BJ (cell line): ENCODE data around the gene BORCS5. TPM values are rescaled to one million over a fixed set of nuclear protein-coding genes. Genes with fewer than 3 reads are reported as not detected.

Experiments
- CTCF ChIA-PET: fragments of 350-600 bp; formaldehyde crosslinking; extraction: SDS; loops from one replicate; lab custom pipeline; 2021; ENCODE audit warnings: antibody characterized with exemption, inconsistent platforms; lab: Yijun Ruan, JAX
- POLR2A ChIA-PET: fragments of 300-600 bp; sonication (Branson Sonifier 250); formaldehyde crosslinking; extraction: SDS; loops from one replicate; lab custom pipeline; 2021; ENCODE audit warnings: antibody characterized with exemption; lab: Charles Lee
- DNase-seq: peaks from one replicate; pipeline ENCODE4 v3.0.0-alpha.2; 2011; ENCODE audit warnings: low read depth
- H3K27me3 ChIP-seq: 2 replicates; pipeline ENCODE4 v1.6.0; 2011; ENCODE audit warnings: low read length; ENCODE audit not compliant: control insufficient read depth, insufficient read depth
- H3K36me3 ChIP-seq: 2 replicates; pipeline ENCODE4 v1.5.1; 2011; ENCODE audit warnings: low read length; ENCODE audit not compliant: control insufficient read depth, insufficient read depth
- H3K4me3 ChIP-seq: 2 replicates; pipeline ENCODE4 v1.5.1; 2011; ENCODE audit warnings: low read depth, mild to moderate bottlenecking, control low read depth, low read length
- CTCF ChIP-seq: IDR thresholded peaks from 2 replicates; pipeline ENCODE4 v1.5.1; 2011; ENCODE audit warnings: low read depth, mild to moderate bottlenecking, control low read depth, inconsistent platforms, low read length, moderate library complexity; ENCODE audit not compliant: insufficient read depth
- polyA plus RNA-seq: library from polyadenylated mRNA; depleted of rRNA; stranded (reverse); fragments of >200 nt; gene quantifications from 2 replicates; pipeline ENCODE4 v1.2.3, GENCODE V29; 2011

The BORCS5 gene
- polyA plus RNA-seq, 1 experiment: 11.9 TPM

- no peak for TF ChIP-seq CTCF
- DNase-seq: no peak
- Histone ChIP-seq H3K27me3 (no peaks in the 10 kb centered on the region), H3K4me3 (no peak overlapping the region), H3K36me3 (no peaks in the 10 kb centered on the region)
- ChIA-PET POLR2A (no interaction called here), CTCF (interaction anchor here (1.0 to 1.4 kb wide), 3 partner anchors 9 to 145 kb away, joined by 3 to 6 read pairs (median 3); no protein-coding TSS in a partner anchor)
Observed at GRCh38 chr12:12425001-12425400, 68.1 kb downstream of the BORCS5 start.

GRCh38 chr12:12425616-12426015 lies 68.7 kb downstream of the BORCS5 start:
- Histone ChIP-seq H3K36me3 (no peaks in the 10 kb centered on the region), H3K27me3 (no peaks in the 10 kb centered on the region), H3K4me3 (no peak overlapping the region)
- DNase-seq: peak; percentile 37
- POLR2A ChIA-PET: interaction anchor here (0.7 kb wide), 1 partner anchor 135 kb away, joined by 4 read pairs; no protein-coding TSS in a partner anchor
- CTCF ChIA-PET: interaction anchor here (1.0 to 1.4 kb wide), 3 partner anchors 8 to 144 kb away, joined by 3 to 6 read pairs (median 3); no protein-coding TSS in a partner anchor
- TF ChIP-seq CTCF: no peak

GRCh38 chr12:12427568-12427967 lies 70.7 kb downstream of the BORCS5 start:
- POLR2A ChIA-PET: no interaction called here
- CTCF ChIA-PET: no interaction called here
- no peak overlapping the region for H3K4me3 ChIP-seq
- H3K27me3 ChIP-seq: no peaks in the 10 kb centered on the region
- TF ChIP-seq CTCF: no peak
- DNase-seq: no peak
- H3K36me3 ChIP-seq: no peaks in the 10 kb centered on the region

GRCh38 chr12:12428047-12428446 lies 71.2 kb downstream of the BORCS5 start:
- CTCF ChIA-PET: no interaction called here
- no peak overlapping the region for H3K4me3 ChIP-seq
- TF ChIP-seq CTCF: no peak
- POLR2A ChIA-PET: no interaction called here
- H3K27me3 ChIP-seq: no peaks in the 10 kb centered on the region
- no peak for DNase-seq
- no peaks in the 10 kb centered on the region for H3K36me3 ChIP-seq

GRCh38 chr12:12428961-12429657 lies 72.2 kb downstream of the BORCS5 start:
- ChIA-PET CTCF (interaction anchor here (1.2 kb wide), 1 partner anchor 10 kb away, joined by 3 read pairs; no protein-coding TSS in a partner anchor), POLR2A (no interaction called here)
- H3K27me3 ChIP-seq: no peaks in the 10 kb centered on the region
- H3K4me3 ChIP-seq: no peak overlapping the region
- DNase-seq: no peak
- no peak for TF ChIP-seq CTCF
- H3K36me3 ChIP-seq: no peaks in the 10 kb centered on the region
